ENCODE data around the gene TNK2.
A peak's percentile ranks its signal among the peaks of the same experiment; 100 is the strongest.
"Not testable (repeated sequence)": the region's sequence is repeated elsewhere in the genome, so short reads cannot be mapped to it uniquely, and the experiment has no call there.

The TNK2 gene

GRCh38 chr3:195916991-195917390 is 8.6 kb upstream of the TNK2 start:
- no peaks in the 10 kb centered on the region for H3K9me2 ChIP-seq (ENCODE audit: low read depth, low read length)
- no peaks in the 10 kb centered on the region for H3K36me3 ChIP-seq (ENCODE audit: insufficient read depth, low read length)
- H3K4me2 ChIP-seq (ENCODE audit: low read length), result no peak overlapping the region
- H4K20me1 ChIP-seq (ENCODE audit: insufficient read depth, low read length), result no peaks in the 10 kb centered on the region
- no peak for TF ChIP-seq CTCF (IDR thresholded peaks at IDR 0.05; ENCODE audit: low read length)
- no peak for TF ChIP-seq EZH2 (IDR thresholded peaks at IDR 0.05; ENCODE audit: borderline replicate concordance, low read length)
- no peaks in the 10 kb centered on the region for H3F3A ChIP-seq (ENCODE audit: insufficient read depth, low read length)
- peaks cover 10% of the 10 kb centered on the region for H3K4me1 ChIP-seq (ENCODE audit: insufficient read depth, low read length, severe bottlenecking)
- no peak overlapping the region for H2AFZ ChIP-seq (ENCODE audit: low read length)
- no peaks in the 10 kb centered on the region for H3K79me2 ChIP-seq (ENCODE audit: insufficient read depth, low read length)
- no peak overlapping the region for H3K27ac ChIP-seq (ENCODE audit: low read depth, low read length, poor library complexity, severe bottlenecking)
- H3K9ac ChIP-seq (ENCODE audit: low read length), result no peak overlapping the region
- no peaks in the 10 kb centered on the region for H3K9me3 ChIP-seq (ENCODE audit: low read length)
- no peak overlapping the region for H3K4me3 ChIP-seq (ENCODE audit: low read depth, low read length, poor library complexity, severe bottlenecking)
- 0 out of 2 replicates have a peak, but pooled peaks cover 5% of the 10 kb centered on the region for H3K27me3 ChIP-seq (ENCODE audit: insufficient read depth, low read length)

DNA sequence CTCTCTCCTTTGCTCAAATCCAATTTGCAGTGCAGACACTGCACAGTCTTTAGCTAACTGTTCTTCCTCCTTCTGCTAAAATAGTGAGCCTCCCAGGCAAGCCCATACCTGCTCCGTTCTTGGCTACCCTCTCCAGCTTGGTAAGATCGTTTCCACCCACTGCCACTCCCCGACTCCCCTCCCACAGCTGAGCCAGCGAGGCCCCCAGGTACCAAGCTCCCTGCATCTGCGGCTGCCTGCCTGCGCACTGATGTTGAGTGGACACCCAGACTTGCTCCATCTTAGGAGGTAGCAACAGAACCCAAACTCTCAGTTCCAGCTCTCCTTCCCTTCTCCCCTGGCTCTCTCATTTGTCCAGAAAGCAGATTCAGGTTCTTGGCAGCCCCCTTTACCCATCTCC is 7.9 kb upstream of the TNK2 start:
- no peak overlapping the region for H2AFZ ChIP-seq (ENCODE audit: low read length)
- H3K4me2 ChIP-seq (ENCODE audit: low read length), result no peak overlapping the region
- H3K4me1 ChIP-seq (ENCODE audit: insufficient read depth, low read length, severe bottlenecking), result peaks cover 10% of the 10 kb centered on the region
- no peak overlapping the region for H3K4me3 ChIP-seq (ENCODE audit: low read depth, low read length, poor library complexity, severe bottlenecking)
- H3K36me3 ChIP-seq (ENCODE audit: insufficient read depth, low read length), result no peaks in the 10 kb centered on the region
- no peaks in the 10 kb centered on the region for H3F3A ChIP-seq (ENCODE audit: insufficient read depth, low read length)
- no peak overlapping the region for H3K27ac ChIP-seq (ENCODE audit: low read depth, low read length, poor library complexity, severe bottlenecking)
- no peaks in the 10 kb centered on the region for H3K9me2 ChIP-seq (ENCODE audit: low read depth, low read length)
- no peaks in the 10 kb centered on the region for H3K79me2 ChIP-seq (ENCODE audit: insufficient read depth, low read length)
- TF ChIP-seq CTCF (IDR thresholded peaks at IDR 0.05; ENCODE audit: low read length), result no peak
- no peak for TF ChIP-seq EZH2 (IDR thresholded peaks at IDR 0.05; ENCODE audit: borderline replicate concordance, low read length)
- no peak overlapping the region for H3K9ac ChIP-seq (ENCODE audit: low read length)
- no peaks in the 10 kb centered on the region for H4K20me1 ChIP-seq (ENCODE audit: insufficient read depth, low read length)
- H3K9me3 ChIP-seq (ENCODE audit: low read length), result no peaks in the 10 kb centered on the region
- H3K27me3 ChIP-seq (ENCODE audit: insufficient read depth, low read length), result 0 out of 2 replicates have a peak, but pooled peaks cover 5% of the 10 kb centered on the region

DNA sequence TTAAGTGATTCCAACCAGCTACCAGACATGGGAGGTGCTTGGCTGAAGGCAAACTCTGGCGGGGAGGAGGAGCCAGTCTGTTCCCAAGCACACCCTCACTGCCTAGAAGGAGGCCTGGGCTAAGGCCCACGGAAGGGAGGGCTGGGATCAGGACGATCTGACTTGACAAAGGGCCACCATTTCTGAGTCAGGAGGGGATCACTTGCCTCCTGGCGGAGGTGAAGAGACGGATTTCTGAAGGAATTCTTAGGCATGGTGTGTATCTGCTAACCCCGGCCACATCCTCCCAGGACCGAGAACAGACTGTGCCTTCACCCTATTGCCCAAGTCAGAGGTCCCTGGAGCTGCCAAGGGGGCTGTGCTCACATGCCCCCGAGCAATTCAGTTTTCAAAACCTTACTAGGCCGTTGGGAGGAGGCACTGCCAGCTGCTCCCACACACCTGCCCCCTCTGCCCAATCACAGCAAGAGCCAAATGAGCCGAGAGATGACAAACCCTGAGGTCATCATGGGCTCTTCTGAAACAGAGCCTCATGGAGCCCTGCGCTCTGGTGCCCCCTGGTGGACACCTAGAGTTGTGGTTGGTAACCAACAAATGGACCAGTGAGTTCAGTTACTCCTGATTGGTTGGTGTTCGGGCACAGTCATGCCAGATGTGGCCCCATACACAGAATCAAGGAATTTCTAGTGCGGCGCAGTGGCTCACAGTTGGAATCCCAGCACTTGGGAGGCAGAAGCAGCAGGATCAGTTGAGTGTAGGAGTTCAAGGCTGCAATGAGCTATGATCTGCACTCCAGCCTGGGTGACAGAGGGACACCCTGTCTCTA is 6.5 kb upstream of the TNK2 start:
- Histone ChIP-seq H3K79me2 (ENCODE audit: insufficient read depth, low read length) (no peaks in the 10 kb centered on the region), H4K20me1 (ENCODE audit: insufficient read depth, low read length) (no peaks in the 10 kb centered on the region), H3K27ac (ENCODE audit: low read depth, low read length, poor library complexity, severe bottlenecking) (peak overlapping the region; percentile 52), H3K4me2 (ENCODE audit: low read length) (peak overlapping the region; percentile 59), H3K9me2 (ENCODE audit: low read depth, low read length) (no peaks in the 10 kb centered on the region), H3K9me3 (ENCODE audit: low read length) (no peaks in the 10 kb centered on the region), H3K4me1 (ENCODE audit: insufficient read depth, low read length, severe bottlenecking) (peaks cover 15% of the 10 kb centered on the region), H3K36me3 (ENCODE audit: insufficient read depth, low read length) (no peaks in the 10 kb centered on the region), H3F3A (ENCODE audit: insufficient read depth, low read length) (no peaks in the 10 kb centered on the region), H3K27me3 (ENCODE audit: insufficient read depth, low read length) (no peaks in the 10 kb centered on the region), H3K9ac (ENCODE audit: low read length) (peak overlapping the region; percentile 49; the same call in 1 of the 2 replicates), H3K4me3 (ENCODE audit: low read depth, low read length, poor library complexity, severe bottlenecking) (peak overlapping the region; percentile 20), H2AFZ (ENCODE audit: low read length) (peak overlapping the region; percentile 90; the same call in 1 of the 2 replicates)
- TF ChIP-seq CTCF (IDR thresholded peaks at IDR 0.05; ENCODE audit: low read length), result peak; percentile 98
- no peak for TF ChIP-seq EZH2 (IDR thresholded peaks at IDR 0.05; ENCODE audit: borderline replicate concordance, low read length)

DNA sequence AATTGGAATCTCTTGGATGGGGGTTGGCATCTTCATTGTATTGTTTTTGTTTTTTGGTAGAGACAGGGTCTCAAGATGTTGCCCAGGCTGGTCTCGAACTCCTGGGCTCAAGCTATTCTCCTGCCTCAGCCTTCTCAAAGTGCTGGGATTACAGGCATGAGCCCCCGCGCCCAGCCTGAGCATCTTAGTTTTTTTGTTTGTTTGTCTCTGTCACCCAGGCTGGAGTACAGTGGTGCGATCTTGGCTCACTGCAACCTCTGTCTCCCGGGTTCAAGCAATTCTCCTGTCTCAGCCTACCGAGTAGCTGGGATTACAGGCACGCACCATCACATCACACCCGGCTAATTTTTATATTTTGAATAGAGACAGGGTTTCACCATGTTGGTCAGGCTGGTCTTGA is 5.8 kb upstream of the TNK2 start:
- not testable (repeated sequence) for H3K4me3 ChIP-seq (ENCODE audit: low read depth, low read length, poor library complexity, severe bottlenecking); H3K4me2 ChIP-seq (ENCODE audit: low read length); H3K27ac ChIP-seq (ENCODE audit: low read depth, low read length, poor library complexity, severe bottlenecking); H3K79me2 ChIP-seq (ENCODE audit: insufficient read depth, low read length); H3K27me3 ChIP-seq (ENCODE audit: insufficient read depth, low read length); H2AFZ ChIP-seq (ENCODE audit: low read length); H3K36me3 ChIP-seq (ENCODE audit: insufficient read depth, low read length); H4K20me1 ChIP-seq (ENCODE audit: insufficient read depth, low read length); H3K9ac ChIP-seq (ENCODE audit: low read length); H3K9me3 ChIP-seq (ENCODE audit: low read length); H3F3A ChIP-seq (ENCODE audit: insufficient read depth, low read length); H3K9me2 ChIP-seq (ENCODE audit: low read depth, low read length)
- peaks cover 17% of the 10 kb centered on the region for H3K4me1 ChIP-seq (ENCODE audit: insufficient read depth, low read length, severe bottlenecking)
